Measurements from ENCODE around the gene C1orf50. TPM values are rescaled to one million over a fixed set of nuclear protein-coding genes. Genes with fewer than 3 reads are reported as not detected.
"Not testable (repeated sequence)": the region's sequence is repeated elsewhere in the genome, so short reads cannot be mapped to it uniquely, and the experiment has no call there.

The C1orf50 gene
- total RNA-seq, 2 experiments from 2014 or later = 5.9 to 6.9 TPM

- ChIA-PET POLR2A (interaction anchor here (1.1 kb wide), 1 partner anchor 17 kb away, joined by 4 read pairs; the partner anchor contains the start of genes C1orf50 and P3H1), CTCF (no interaction called here)
These were observed 17.5 kb downstream of the C1orf50 start for GRCh38 chr1:42784547-42784945.

GRCh38 chr1:42784946-42785693 is 18.1 kb downstream of the C1orf50 start, which contains the start of gene TMEM269:
Gene TMEM269 (plus strand): TSS chr1:42784991. CDS start chr1:42789894, 4,903 bp downstream.
- ChIA-PET CTCF (no interaction called here), POLR2A (no interaction called here)

DNA sequence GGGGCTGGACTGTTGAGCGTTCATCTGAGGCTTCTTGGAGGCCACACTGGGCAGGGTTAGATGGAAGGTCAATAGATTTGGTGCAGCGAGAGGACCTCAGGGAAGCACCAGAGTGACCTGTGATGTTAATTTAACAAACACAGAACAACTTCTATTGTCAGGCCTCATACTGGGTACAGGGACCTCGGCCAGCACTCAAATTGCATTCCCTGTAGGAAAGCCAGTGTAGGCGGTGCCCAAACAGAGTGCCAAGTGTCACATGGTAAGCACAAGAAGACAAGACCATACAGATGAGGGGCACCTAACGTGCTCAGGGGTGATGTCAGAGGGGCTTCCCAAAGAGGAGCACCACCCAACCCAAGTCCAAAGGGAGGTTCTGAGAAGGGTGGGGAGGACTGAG is 19.0 kb downstream of the C1orf50 start:
- CTCF ChIA-PET = no interaction called here
- POLR2A ChIA-PET = no interaction called here

DNA sequence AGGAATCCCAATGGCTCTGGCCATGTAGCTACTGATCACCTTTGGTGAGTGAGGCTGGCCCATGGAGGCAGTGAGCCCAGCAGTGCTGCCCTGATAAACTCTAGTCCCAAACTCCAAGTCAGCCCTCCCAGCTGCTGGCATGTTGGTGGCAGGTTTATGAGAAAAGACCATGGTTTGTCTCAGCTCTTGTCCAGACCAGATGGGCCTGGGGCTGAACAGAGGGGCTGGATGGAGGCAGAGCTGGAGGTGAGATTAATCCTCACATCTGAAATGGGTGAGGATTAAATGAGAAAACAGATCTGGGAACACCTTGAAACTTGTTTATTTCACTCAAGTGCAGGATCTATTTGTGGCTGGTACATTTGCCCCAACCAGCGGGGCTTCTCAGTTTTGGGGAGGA is 21.0 kb downstream of the C1orf50 start:
- CTCF ChIA-PET = no interaction called here

DNA sequence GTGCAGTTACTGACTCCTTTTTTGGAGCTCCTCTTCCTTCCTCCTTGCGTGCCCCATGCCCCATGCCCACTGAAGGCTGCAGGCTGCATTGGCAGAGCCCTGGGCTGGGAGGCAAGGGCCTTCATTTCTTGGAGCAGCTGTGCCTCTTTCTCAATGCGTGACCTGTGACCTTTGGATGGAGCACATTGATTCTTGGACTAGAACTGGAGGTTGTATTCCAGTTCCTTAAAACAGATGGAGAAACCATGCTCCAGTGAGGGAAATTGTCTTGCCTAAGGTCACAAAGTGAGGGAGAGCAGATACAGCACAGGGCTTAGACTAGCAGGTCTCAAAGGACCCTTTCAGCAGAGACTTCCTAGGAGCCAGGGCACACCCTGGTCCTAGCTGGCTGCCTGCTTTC is 26.8 kb downstream of the C1orf50 start:
- ChIA-PET CTCF (interaction anchor here (1.0 kb wide), 1 partner anchor 216 kb away, joined by 3 read pairs; no protein-coding TSS in a partner anchor), POLR2A (no interaction called here)

More for the DNA sequence above, 21.0 kb downstream of the C1orf50 start:
- POLR2A ChIA-PET = no interaction called here

- POLR2A ChIA-PET = no interaction called here
- CTCF ChIA-PET = no interaction called here
These were observed 30.4 kb downstream of the C1orf50 start for GRCh38 chr1:42797414-42797813.

GRCh38 chr1:42797979-42798378 is 30.9 kb downstream of the C1orf50 start:
- ChIA-PET CTCF (no interaction called here), POLR2A (no interaction called here)

DNA sequence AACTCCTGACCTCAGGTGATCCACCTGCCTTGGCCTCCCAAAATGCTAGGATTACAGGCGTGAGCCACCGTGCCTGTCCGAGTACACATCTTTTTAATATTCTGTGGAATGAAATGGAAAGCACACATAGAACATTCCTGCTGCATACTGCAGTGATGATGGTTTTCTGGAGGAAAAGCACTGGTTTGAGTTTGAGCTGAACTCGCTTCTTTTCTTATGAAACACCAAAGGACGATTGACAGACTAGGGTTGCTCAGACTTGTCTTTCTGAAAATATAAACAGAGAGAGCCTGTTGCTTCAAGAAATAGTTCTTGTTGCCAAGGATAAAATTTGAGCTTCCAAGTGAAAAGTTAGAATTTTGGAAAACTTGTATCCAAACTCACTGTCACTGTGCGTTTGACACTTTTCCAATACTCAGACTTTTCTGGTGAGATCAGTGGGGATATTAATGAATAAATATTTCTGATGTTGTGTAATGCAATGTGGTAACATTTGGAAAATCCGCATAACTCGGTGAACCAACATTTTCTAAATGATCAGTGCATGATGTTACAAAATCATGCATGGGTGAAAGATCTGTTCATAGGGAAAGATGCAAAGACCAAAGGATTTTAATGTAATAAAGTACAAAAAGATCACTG is 34.9 kb downstream of the C1orf50 start:
- ChIA-PET CTCF (no interaction called here), POLR2A (no interaction called here)

DNA sequence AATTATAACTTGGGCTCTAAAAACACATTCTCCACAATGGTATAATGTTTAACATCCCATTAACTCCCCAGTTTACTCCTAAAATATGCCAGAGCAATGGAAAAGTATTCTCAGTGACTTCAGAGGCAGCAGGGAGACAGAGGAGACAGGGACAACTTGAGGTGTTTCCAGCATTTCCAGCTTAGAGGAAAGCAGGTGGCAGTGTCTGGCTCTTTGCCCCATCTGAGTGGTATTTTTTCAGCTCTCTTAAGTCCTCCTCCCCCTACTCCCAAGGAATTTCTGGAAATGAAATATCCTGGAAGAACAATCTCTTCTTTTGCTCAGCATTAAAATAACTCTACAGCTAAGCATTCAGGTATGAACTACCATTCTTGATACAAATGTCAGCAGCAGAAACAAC is 39.1 kb downstream of the C1orf50 start:
- POLR2A ChIA-PET = no interaction called here
- CTCF ChIA-PET = interaction anchor here (0.6 to 1.5 kb wide), 2 partner anchors 267 to 1931 kb away, joined by 3 read pairs; no protein-coding TSS in a partner anchor

GRCh38 chr1:42806593-42806992 is 39.5 kb downstream of the C1orf50 start:
- ChIA-PET CTCF (interaction anchor here (0.6 to 1.5 kb wide), 2 partner anchors 267 to 1932 kb away, joined by 3 read pairs; no protein-coding TSS in a partner anchor), POLR2A (no interaction called here)

GRCh38 chr1:42807056-42807668 is 40.1 kb downstream of the C1orf50 start:
- ChIA-PET POLR2A (no interaction called here), CTCF (interaction anchor here (1.5 kb wide), 1 partner anchor 266 kb away, joined by 3 read pairs; no protein-coding TSS in a partner anchor)

- POLR2A ChIA-PET, CTCF ChIA-PET: not testable (repeated sequence)
These were observed 47.8 kb downstream of the C1orf50 start for GRCh38 chr1:42814815-42815214.

DNA sequence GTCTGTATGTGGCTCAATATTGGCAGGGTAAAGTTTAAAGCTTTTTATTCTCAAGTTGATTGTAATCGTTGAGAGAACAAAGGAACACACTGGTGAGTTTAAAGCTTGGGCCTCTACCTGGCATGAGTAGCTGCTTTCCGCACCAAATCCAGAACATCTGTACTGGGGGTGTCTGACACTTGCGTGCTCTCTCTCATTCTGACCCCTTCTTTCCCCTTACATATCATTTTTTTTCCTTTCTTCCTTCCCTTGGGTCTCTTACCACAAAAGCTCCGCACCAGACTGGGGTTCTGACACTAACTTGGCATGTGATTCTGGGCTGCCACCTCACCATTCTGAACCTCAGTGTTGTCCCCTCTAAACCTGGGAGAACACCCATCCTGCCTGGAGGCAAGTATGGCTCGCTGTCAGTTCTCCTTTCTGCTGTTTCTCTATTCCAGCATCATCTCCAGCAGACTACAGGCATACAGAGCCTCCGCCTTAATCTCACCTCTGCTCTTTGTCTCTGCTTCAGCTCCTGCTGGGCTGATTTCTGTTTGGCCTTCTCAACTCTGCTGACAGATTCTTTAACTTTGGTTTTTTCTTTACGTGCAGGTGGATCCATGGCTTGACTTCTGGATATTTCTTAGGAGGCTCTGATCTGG is 49.0 kb downstream of the C1orf50 start:
- ChIA-PET POLR2A (no interaction called here), CTCF (interaction anchor here (0.6 to 1.2 kb wide), 5 partner anchors 22 to 257 kb away, joined by 3 read pairs; partner anchors contain the start of genes C1orf50 and P3H1)

DNA sequence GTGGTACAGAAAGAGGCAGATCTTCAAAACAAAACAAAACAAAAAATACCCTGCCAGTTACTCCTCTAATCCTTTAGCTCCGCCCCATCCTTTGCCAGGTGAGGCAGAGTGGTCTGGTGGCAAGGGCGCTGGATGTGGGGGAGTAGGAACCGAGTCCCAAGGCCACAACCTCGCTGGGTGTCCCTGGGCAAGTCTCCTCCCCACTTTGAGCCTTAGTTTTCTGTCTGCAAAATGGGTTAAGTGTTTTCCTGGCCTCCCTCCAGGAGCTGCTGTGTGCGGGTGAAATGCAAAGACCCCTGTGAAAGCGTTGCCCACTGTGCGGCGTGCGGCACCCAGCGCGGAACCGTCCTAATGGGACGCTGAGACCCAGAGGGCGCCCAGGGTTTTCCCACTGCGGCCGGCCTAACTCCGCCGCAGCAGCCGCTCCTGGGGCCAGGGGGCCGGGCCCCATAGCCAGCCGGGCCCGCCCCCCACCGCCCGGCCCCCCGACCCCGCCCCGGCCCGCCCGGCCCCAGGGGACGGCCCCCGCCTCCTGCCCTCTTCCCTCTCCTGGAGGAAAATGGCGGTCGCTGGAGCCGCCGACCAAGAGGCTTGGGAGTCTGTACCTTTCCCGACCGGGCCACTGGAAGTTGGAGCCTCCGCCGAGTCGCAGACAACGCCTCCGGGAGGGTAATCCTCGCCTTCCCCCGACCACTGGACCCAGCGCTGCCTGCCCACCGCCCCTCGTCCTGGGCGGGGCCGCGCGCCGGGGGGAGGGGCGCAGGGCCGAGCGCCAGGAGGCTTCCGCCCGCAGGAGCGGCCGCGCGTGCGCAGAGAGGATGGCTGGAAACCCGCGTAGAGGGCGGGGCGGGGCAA is 49.8 kb downstream of the C1orf50 start, which contains the start of the genes ERMAP and SVBP:
Gene ERMAP (plus strand): TSS at position 538 of the 855 bp plus-strand sequence. CDS start 13,327 bp downstream, outside the sequence.
Gene SVBP (minus strand): TSS at position 813 of the 855 bp plus-strand sequence. CDS start 853 bp downstream, outside the sequence.
- POLR2A ChIA-PET = no interaction called here
- CTCF ChIA-PET = interaction anchor here (0.7 to 1.2 kb wide), 4 partner anchors 22 to 256 kb away, joined by 3 read pairs; partner anchors contain the start of genes C1orf50 and P3H1

- ChIA-PET CTCF (interaction anchor here (1.4 kb wide), 1 partner anchor 50 kb away, joined by 4 read pairs; the partner anchor contains the start of genes C1orf50 and P3H1), POLR2A (interaction anchor here (0.5 to 0.6 kb wide), 2 partner anchors 51 to 146 kb away, joined by 3 to 5 read pairs; no protein-coding TSS in a partner anchor)
These were observed 50.4 kb downstream of the C1orf50 start for GRCh38 chr1:42817440-42817767.

GRCh38 chr1:42817976-42818375 is 50.9 kb downstream of the C1orf50 start:
- ChIA-PET POLR2A (interaction anchor here (0.5 to 0.6 kb wide), 2 partner anchors 52 to 146 kb away, joined by 3 to 5 read pairs; no protein-coding TSS in a partner anchor), CTCF (interaction anchor here (1.4 kb wide), 1 partner anchor 51 kb away, joined by 4 read pairs; the partner anchor contains the start of genes C1orf50 and P3H1)

- ChIA-PET POLR2A (no interaction called here), CTCF (interaction anchor here (0.7 to 1.8 kb wide), 5 partner anchors 26 to 253 kb away, joined by 4 to 5 read pairs (median 4); partner anchors contain the start of genes P3H1 and ZNF691)
These were observed 53.8 kb downstream of the C1orf50 start for GRCh38 chr1:42820813-42821212.

DNA sequence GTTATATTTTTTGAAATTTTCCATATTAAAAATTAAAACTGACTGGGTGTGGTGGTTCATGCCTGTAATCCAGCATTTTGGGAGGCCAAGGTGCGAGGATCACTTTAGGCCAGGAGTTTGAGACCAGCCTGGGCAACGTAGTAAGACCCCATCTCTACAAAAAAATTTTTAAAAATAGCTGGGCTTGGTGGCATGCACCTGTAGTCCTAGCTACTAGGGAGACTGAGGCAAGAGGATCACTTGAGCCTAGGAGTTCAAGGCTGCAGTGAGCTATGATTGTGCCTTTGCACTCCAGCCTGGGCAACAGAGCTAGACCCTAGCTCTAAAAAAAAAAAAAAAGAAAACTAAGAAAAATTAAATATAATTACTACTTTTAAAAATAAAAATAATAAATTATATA is 54.6 kb downstream of the C1orf50 start:
- ChIA-PET CTCF (interaction anchor here (0.6 kb wide), 1 partner anchor 37 kb away, joined by 3 read pairs; no protein-coding TSS in a partner anchor), POLR2A (no interaction called here)
